Nephron progenitor cell (in vitro differentiated cells): ENCODE results near the gene ENPP5.

ENCODE experiments used
- DNase-seq: peaks from one replicate; pipeline ENCODE4 v3.0.0; 2021
- H3K27ac Mint-ChIP-seq: 2 replicates; pipeline ENCODE4 v1.8.0; 2021; ENCODE audit warnings: mild to moderate bottlenecking, moderate library complexity, mixed read lengths
- H3K27me3 Mint-ChIP-seq: 2 replicates; pipeline ENCODE4 v1.8.0; 2021; ENCODE audit warnings: mild to moderate bottlenecking, low read depth, mixed read lengths; ENCODE audit not compliant: poor library complexity
- H3K36me3 Mint-ChIP-seq: 2 replicates; pipeline ENCODE4 v1.8.0; 2021; ENCODE audit warnings: low read depth, mixed read lengths
- H3K4me1 Mint-ChIP-seq: 2 replicates; pipeline ENCODE4 v1.8.0; 2021; ENCODE audit warnings: mixed read lengths
- H3K4me3 Mint-ChIP-seq: 2 replicates; pipeline ENCODE4 v1.8.0; 2021; ENCODE audit warnings: mild to moderate bottlenecking, moderate library complexity, mixed read lengths
- H3K9me3 Mint-ChIP-seq: 2 replicates; pipeline ENCODE4 v1.8.0; 2021; ENCODE audit warnings: mild to moderate bottlenecking, moderate library complexity, mixed read lengths
- TF ChIP-seq, protein P1 (sequence below): fragments of 200-600 bp; sonication (generic); IDR thresholded peaks from 2 replicates; pipeline ENCODE4 v1.5.0; 2021; ENCODE audit warnings: antibody characterized with exemption

Gene ENPP5

DNA sequence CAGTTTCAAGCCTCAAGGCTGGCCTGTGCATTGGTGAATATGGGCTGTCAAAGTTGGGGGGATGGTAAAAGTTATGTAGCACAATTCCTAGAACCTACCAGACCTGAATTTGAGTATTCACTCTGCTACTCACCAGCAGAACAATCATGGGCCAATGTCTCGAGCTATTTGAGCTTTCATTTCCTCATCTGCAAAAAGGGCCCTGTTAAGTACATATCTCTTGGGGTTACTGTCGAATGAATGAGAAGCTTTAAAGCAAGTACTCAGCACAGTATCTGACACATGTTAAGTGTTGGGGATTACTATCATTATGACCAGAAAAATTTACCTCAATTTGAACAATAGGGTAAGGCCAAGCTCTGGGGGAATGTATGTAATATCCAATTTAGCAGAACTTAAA, 54.5 kb downstream of the ENPP5 start:
- no peaks in the 10 kb centered on the region for H3K4me1 Mint-ChIP-seq
- TF ChIP-seq, protein P1, sequence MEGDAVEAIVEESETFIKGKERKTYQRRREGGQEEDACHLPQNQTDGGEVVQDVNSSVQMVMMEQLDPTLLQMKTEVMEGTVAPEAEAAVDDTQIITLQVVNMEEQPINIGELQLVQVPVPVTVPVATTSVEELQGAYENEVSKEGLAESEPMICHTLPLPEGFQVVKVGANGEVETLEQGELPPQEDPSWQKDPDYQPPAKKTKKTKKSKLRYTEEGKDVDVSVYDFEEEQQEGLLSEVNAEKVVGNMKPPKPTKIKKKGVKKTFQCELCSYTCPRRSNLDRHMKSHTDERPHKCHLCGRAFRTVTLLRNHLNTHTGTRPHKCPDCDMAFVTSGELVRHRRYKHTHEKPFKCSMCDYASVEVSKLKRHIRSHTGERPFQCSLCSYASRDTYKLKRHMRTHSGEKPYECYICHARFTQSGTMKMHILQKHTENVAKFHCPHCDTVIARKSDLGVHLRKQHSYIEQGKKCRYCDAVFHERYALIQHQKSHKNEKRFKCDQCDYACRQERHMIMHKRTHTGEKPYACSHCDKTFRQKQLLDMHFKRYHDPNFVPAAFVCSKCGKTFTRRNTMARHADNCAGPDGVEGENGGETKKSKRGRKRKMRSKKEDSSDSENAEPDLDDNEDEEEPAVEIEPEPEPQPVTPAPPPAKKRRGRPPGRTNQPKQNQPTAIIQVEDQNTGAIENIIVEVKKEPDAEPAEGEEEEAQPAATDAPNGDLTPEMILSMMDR = no peak
- H3K9me3 Mint-ChIP-seq = peaks cover 24% of the 10 kb centered on the region
- no peak for DNase-seq
- H3K4me3 Mint-ChIP-seq = no peak overlapping the region
- H3K27me3 Mint-ChIP-seq = peaks cover 3% of the 10 kb centered on the region
- H3K27ac Mint-ChIP-seq = no peak overlapping the region
- H3K36me3 Mint-ChIP-seq = peaks cover 4% of the 10 kb centered on the region

DNA sequence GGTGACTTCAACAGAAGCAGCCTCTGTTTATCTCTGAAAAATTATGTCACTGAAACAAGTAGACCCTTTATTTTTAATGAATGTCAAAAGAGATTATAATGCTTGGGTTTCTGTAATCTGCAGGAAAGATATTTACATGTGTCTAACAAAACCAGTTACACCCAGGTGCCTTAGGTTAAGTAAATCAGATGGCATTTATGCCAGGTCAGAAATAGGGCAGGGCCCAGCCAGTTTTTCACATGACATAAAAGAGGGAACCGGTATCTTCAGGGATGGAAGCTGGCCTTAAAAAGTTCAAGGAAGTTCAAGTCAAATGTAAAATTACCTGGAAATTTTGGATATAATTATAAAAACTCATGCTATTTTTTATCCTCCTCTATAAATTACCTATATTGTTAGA, 55.1 kb downstream of the ENPP5 start:
- H3K36me3 Mint-ChIP-seq = peaks cover 4% of the 10 kb centered on the region
- H3K9me3 Mint-ChIP-seq = peaks cover 22% of the 10 kb centered on the region
- peaks cover 3% of the 10 kb centered on the region for H3K27me3 Mint-ChIP-seq
- DNase-seq = no peak
- no peak overlapping the region for H3K4me3 Mint-ChIP-seq
- H3K4me1 Mint-ChIP-seq = no peaks in the 10 kb centered on the region
- TF ChIP-seq, protein P1 = no peak
- no peak overlapping the region for H3K27ac Mint-ChIP-seq

DNA sequence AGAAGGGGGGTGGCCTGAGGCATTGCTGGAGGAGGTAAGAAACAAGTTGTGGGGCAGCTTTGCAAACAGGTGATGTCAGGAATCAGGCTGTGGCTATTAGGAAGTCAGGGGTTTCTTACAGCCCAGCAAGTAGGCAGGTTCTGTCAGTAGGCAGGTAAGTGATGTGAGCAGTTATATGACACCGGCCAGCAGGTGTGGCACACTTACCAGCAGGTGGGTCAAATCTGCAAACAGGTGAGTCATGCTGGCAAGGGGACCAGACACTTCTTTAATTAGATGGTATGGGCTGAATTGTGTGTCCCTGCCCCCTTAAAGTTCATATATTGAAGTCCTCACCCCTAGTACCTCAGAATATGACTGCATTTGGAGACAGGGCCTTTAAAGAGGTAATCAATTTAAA, 57.4 kb downstream of the ENPP5 start:
- Mint-ChIP-seq H3K4me3 (no peak overlapping the region), H3K27ac (no peak overlapping the region)
- TF ChIP-seq, protein P1 = no peak

More for the DNA sequence above, 57.4 kb downstream of the ENPP5 start:
- no peak for DNase-seq
- Mint-ChIP-seq H3K27me3 (no peaks in the 10 kb centered on the region), H3K9me3 (peaks cover 12% of the 10 kb centered on the region), H3K36me3 (no peaks in the 10 kb centered on the region), H3K4me1 (no peaks in the 10 kb centered on the region)
